ENCODE results near the gene FAM193B. TPM values are rescaled to one million over a fixed set of nuclear protein-coding genes. Genes with fewer than 3 reads are reported as not detected.
A peak's percentile ranks its signal among the peaks of the same experiment; 100 is the strongest.

Gene FAM193B
- total RNA-seq, 4 donors from 2014 or later = 57.0 to 128 (median 69.7) TPM

DNA sequence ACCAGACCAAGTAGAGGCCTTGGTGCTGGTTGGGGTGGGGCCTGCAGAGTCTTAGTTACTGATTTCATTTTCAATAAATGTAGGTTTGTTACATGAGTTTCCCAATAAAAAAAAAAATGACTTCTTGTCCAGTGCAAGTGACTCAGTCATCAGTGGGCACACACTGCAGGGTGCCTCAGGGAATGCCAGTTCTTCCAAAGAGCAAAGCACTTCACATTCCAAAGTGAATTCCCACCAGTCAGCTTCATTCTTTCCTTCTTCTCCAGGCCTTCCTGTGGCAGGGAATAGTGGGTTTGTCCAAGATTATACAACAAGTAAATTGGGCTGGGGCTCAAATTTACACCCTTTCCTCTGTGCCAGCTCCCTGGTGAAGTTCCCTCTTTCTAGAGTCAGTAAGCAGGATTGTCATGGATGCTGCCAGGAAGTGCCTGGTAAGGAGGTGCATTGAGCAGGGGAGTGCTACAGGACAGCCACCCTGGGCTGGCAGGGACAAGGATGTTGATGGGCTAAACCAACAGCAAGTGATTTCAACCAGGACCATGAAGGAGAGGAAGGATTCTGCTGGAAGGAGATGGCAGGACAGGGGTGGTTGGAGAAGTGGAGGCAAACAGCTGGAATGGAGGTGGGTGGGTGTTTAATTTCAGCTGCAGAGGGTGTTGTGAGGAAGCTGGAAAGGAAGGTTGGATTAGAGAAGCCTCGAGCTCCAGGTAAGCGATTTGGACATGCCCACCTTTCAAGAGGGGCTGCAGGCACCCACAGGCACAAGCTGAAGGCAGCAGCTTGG, 41.8 kb upstream of the FAM193B start:
- no peak overlapping the region for H3K4me3 ChIP-seq (ENCODE audit: low read depth, poor library complexity, severe bottlenecking)
- peak in 1 of 2 donors; percentile 67 for DNase-seq (ENCODE audit: low spot score in 2 of 2)
- WGBS, 2 donors = 93 to 100% methylated on average over 2 of the region's 2 CpGs
- intact Hi-C loops (cut with DNase I; ENCODE audit: low total_unique reads) = no loop called here
- TF ChIP-seq, protein P1, sequence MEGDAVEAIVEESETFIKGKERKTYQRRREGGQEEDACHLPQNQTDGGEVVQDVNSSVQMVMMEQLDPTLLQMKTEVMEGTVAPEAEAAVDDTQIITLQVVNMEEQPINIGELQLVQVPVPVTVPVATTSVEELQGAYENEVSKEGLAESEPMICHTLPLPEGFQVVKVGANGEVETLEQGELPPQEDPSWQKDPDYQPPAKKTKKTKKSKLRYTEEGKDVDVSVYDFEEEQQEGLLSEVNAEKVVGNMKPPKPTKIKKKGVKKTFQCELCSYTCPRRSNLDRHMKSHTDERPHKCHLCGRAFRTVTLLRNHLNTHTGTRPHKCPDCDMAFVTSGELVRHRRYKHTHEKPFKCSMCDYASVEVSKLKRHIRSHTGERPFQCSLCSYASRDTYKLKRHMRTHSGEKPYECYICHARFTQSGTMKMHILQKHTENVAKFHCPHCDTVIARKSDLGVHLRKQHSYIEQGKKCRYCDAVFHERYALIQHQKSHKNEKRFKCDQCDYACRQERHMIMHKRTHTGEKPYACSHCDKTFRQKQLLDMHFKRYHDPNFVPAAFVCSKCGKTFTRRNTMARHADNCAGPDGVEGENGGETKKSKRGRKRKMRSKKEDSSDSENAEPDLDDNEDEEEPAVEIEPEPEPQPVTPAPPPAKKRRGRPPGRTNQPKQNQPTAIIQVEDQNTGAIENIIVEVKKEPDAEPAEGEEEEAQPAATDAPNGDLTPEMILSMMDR (IDR thresholded peaks at IDR 0.05) = no peak
- no peak for TF ChIP-seq POLR2A (IDR thresholded peaks at IDR 0.05)

DNA sequence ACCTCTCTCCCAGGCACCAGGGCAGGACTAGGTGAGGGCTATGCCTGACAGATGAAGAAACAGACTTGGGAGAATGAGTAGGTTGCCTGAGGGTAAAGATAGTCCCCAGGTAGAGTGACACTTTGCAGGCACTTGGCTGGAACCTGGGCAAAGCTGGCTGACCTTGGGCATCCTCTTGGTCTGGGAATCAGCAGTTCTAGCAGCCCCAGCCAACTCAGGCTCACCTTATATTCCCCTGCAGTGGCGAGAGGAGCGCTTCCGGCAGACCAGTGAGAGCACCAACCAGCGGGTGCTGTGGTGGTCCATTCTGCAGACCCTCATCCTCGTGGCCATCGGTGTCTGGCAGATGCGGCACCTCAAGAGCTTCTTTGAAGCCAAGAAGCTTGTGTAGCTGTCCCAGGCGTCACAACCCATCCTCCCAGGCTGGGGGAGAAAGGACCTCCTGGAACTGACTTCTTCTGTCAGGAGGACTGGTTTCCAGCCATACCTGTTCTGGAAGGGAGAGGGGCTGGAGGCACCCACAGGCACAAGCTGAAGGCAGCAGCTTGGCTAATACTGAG, 40.7 kb upstream of the FAM193B start:
- DNase-seq (ENCODE audit: low spot score in 2 of 2) = peak in 1 of 2 donors; percentile 45
- H3K4me3 ChIP-seq (ENCODE audit: low read depth, poor library complexity, severe bottlenecking) = no peak overlapping the region
- TF ChIP-seq, protein P1 (IDR thresholded peaks at IDR 0.05) = no peak
- no peak for TF ChIP-seq POLR2A (IDR thresholded peaks at IDR 0.05)
- intact Hi-C loops (cut with DNase I; ENCODE audit: low total_unique reads) = no loop called here
- WGBS, 2 donors = 94 to 97% methylated on average over 6 to 8 of the region's 8 CpGs

DNA sequence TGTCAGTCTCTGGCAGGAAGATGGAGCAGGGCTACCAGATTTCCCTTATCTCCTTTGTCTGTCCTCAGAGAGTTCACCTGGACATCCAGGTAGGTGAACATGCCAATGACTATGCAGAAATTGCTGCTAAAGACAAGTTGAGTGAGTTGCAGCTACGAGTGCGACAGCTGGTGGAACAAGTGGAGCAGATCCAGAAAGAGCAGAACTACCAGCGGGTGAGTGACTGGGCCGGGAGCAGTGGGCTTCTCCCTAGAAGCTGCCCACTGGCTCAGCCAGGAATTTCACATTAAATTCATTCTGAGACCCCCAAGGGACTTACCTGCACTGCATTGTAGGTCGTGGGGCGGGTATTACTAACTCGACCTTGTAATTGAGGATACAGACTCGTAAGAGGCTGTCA, 39.7 kb upstream of the FAM193B start:
- TF ChIP-seq POLR2A (IDR thresholded peaks at IDR 0.05) = no peak
- TF ChIP-seq, protein P1 (IDR thresholded peaks at IDR 0.05) = no peak
- DNase-seq (ENCODE audit: low spot score in 2 of 2) = no peak
- 84% methylated on average over 8 of the region's 8 CpGs for WGBS, 2 donors
- intact Hi-C loops (cut with DNase I; ENCODE audit: low total_unique reads) = no loop called here
- H3K4me3 ChIP-seq (ENCODE audit: low read depth, poor library complexity, severe bottlenecking) = no peak overlapping the region

DNA sequence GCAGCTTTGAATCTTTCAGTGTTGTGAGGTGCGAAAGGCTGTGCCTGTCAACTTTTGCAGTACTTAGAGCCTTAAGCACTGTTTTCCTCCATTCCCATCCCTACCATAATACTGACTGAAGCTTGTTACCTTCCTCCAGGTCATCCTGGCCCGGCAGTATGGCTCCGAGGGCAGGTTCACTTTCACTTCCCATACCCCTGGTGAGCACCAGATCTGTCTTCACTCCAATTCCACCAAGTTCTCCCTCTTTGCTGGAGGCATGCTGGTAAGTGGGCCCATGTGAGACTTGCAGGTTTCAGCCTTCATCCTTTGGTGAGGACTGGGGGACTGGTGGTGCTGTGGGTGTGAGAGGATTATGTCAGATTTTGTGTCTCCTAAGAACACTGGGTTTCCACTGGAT, 39.1 kb upstream of the FAM193B start:
- no peak overlapping the region for H3K4me3 ChIP-seq (ENCODE audit: low read depth, poor library complexity, severe bottlenecking)
- DNase-seq (ENCODE audit: low spot score in 2 of 2) = peak in 1 of 2 donors; percentile 25
- TF ChIP-seq, protein P1 (IDR thresholded peaks at IDR 0.05) = no peak
- TF ChIP-seq POLR2A (IDR thresholded peaks at IDR 0.05) = no peak
- intact Hi-C loops (cut with DNase I; ENCODE audit: low total_unique reads) = no loop called here
- 81 to 89% methylated on average over 3 of the region's 3 CpGs for WGBS, 2 donors

DNA sequence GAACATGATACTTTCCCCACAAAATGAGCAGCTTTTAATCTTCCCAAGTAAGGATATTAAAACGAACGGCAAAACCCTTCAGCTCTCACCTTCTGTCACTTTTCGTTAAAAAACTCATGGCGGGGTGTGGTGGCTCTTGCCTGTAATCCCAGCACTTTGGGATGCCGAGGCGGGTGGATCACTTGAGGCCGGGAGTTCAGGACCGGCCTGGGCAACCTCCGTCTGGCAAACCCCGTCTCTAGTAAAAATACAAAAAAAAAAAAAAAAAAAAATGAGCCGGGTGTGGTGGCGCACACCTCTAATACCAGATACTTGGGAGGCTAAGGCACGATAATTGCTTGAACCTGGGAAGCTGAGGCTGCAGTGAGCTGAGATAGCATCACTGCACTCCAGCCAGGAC, 38.5 kb upstream of the FAM193B start:
- H3K4me3 ChIP-seq (ENCODE audit: low read depth, poor library complexity, severe bottlenecking) = peak overlapping the region; percentile 87
- intact Hi-C loops (cut with DNase I; ENCODE audit: low total_unique reads) = no loop called here
- 80 to 83% methylated on average over 13 of the region's 13 CpGs for WGBS, 2 donors
- DNase-seq (ENCODE audit: low spot score in 2 of 2) = peak in 1 of 2 donors; percentile 57
- TF ChIP-seq POLR2A (IDR thresholded peaks at IDR 0.05) = no peak
- TF ChIP-seq, protein P1 (IDR thresholded peaks at IDR 0.05) = no peak

All from lower leg skin (tissue), 4 donors.